ENCODE data around the gene TBC1D10B.

TBC1D10B gene

GRCh38 chr16:30376461-30376902 is 6.2 kb upstream of the TBC1D10B start:
- in situ Hi-C loops (cut with MboI; ENCODE audit: low sequenced_read_pairs) = no loop called here

GRCh38 chr16:30375864-30376263 is 5.6 kb upstream of the TBC1D10B start:
- in situ Hi-C loops (cut with MboI; ENCODE audit: low sequenced_read_pairs) = no loop called here

- in situ Hi-C loops (cut with MboI; ENCODE audit: low sequenced_read_pairs) = no loop called here
Measured at GRCh38 chr16:30374538-30374937, 4.2 kb upstream of the TBC1D10B start, which contains the start of gene MYL11. MYL11 (plus strand) TSS chr16:30374802; CDS start chr16:30374858, 56 bp downstream.

GRCh38 chr16:30372725-30373124 is 2.4 kb upstream of the TBC1D10B start:
- in situ Hi-C loops (cut with MboI; ENCODE audit: low sequenced_read_pairs) = no loop called here

GRCh38 chr16:30372038-30372712 is 1.9 kb upstream of the TBC1D10B start:
- in situ Hi-C loops (cut with MboI; ENCODE audit: low sequenced_read_pairs) = no loop called here

GRCh38 chr16:30371248-30371816 is 1.0 kb upstream of the TBC1D10B start:
- in situ Hi-C loops (cut with MboI; ENCODE audit: low sequenced_read_pairs) = no loop called here

- in situ Hi-C loops (cut with MboI; ENCODE audit: low sequenced_read_pairs) = no loop called here
Measured at GRCh38 chr16:30369938-30370455, 297 bp downstream of the TBC1D10B start.

- in situ Hi-C loops (cut with MboI; ENCODE audit: low sequenced_read_pairs) = no loop called here
Measured at GRCh38 chr16:30369091-30369937, 980 bp downstream of the TBC1D10B start.

GRCh38 chr16:30368792-30369090 is 1.6 kb downstream of the TBC1D10B start:
- in situ Hi-C loops (cut with MboI; ENCODE audit: low sequenced_read_pairs) = no loop called here

- in situ Hi-C loops (cut with MboI; ENCODE audit: low sequenced_read_pairs) = no loop called here
Measured at GRCh38 chr16:30368122-30368791, 2.0 kb downstream of the TBC1D10B start.

GRCh38 chr16:30367349-30368009 is 2.8 kb downstream of the TBC1D10B start:
- in situ Hi-C loops (cut with MboI; ENCODE audit: low sequenced_read_pairs) = no loop called here

GRCh38 chr16:30366511-30366910 is 3.8 kb downstream of the TBC1D10B start:
- in situ Hi-C loops (cut with MboI; ENCODE audit: low sequenced_read_pairs) = no loop called here

GRCh38 chr16:30365200-30365599 is 5.1 kb downstream of the TBC1D10B start:
- in situ Hi-C loops (cut with MboI; ENCODE audit: low sequenced_read_pairs) = no loop called here

- in situ Hi-C loops (cut with MboI; ENCODE audit: low sequenced_read_pairs) = no loop called here
Measured at GRCh38 chr16:30361180-30361579, 9.1 kb downstream of the TBC1D10B start.

GRCh38 chr16:30359871-30360170 is 10.5 kb downstream of the TBC1D10B start:
- in situ Hi-C loops (cut with MboI; ENCODE audit: low sequenced_read_pairs) = no loop called here

GRCh38 chr16:30358990-30359870 is 11.1 kb downstream of the TBC1D10B start:
- in situ Hi-C loops (cut with MboI; ENCODE audit: low sequenced_read_pairs) = no loop called here

- in situ Hi-C loops (cut with MboI; ENCODE audit: low sequenced_read_pairs) = no loop called here
Measured at GRCh38 chr16:30358577-30358936, 11.7 kb downstream of the TBC1D10B start.

GRCh38 chr16:30357715-30358576 is 12.3 kb downstream of the TBC1D10B start:
- in situ Hi-C loops (cut with MboI; ENCODE audit: low sequenced_read_pairs) = no loop called here
